Muscle layer of colon (tissue), 2 donors: Measurements from ENCODE around the gene CDK8.
A peak's percentile ranks its signal among the peaks of the same experiment; 100 is the strongest.

Experiments used
- H3K27ac ChIP-seq: one replicate; pipeline ENCODE4 v1.7.0; 2013; ENCODE audit warnings: low read depth, mild to moderate bottlenecking, low read length, moderate library complexity
- H3K27me3 ChIP-seq, 2 donors: one replicate each; pipeline ENCODE4 v1.7.0; 2013; ENCODE audit warnings: low read length in 2 of 2, mild to moderate bottlenecking in 2 of 2; ENCODE audit not compliant: insufficient read depth in 2 of 2, control insufficient read depth in 1 of 2
- H3K36me3 ChIP-seq: one replicate; pipeline ENCODE4 v1.7.0; 2013; ENCODE audit warnings: mild to moderate bottlenecking, low read length; ENCODE audit not compliant: insufficient read depth
- H3K4me1 ChIP-seq: one replicate; pipeline ENCODE4 v1.7.0; 2013; ENCODE audit warnings: mild to moderate bottlenecking, low read length; ENCODE audit not compliant: insufficient read depth
- H3K4me3 ChIP-seq, 2 donors: one replicate each; pipeline ENCODE4 v1.7.0; 2013; ENCODE audit warnings: low read length in 2 of 2, low read depth in 1 of 2, mild to moderate bottlenecking in 1 of 2, moderate library complexity in 1 of 2
- H3K9ac ChIP-seq: one replicate; pipeline ENCODE4 v1.7.0; 2013; ENCODE audit warnings: low read length
- H3K9me3 ChIP-seq: one replicate; pipeline ENCODE4 v1.7.0; 2013; ENCODE audit warnings: mild to moderate bottlenecking, low read length
- donor health status: abdominal sarcoma.
- donor health status: Adenocarcinoma of cecum.

CDK8 gene

DNA sequence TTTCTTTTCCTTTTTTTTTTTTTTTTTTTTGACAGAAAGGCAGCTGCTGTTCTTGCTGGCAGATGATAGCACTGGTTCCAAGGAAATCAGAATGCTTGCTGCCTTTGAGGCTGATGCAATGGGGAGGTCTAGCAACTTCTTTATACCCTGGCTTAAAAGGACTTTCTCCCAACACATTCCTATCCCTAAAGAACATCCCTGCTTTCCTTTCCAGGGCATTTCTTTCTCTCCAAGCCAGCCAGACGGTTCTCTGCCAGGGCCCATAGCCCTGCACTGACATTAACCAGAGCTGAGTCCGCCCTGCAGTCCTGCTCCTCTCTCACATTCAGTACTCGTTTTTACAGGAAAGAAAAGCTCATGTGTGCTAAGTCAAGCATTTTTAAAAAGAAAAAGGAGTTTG, 169.7 kb downstream of the CDK8 start:
- no peaks in the 10 kb centered on the region for H3K9me3 ChIP-seq
- peak overlapping the region; percentile 85 for H3K27ac ChIP-seq
- no peaks in the 10 kb centered on the region for H3K27me3 ChIP-seq
- peak overlapping the region in 1 of 2 donors; percentile 3 for H3K4me3 ChIP-seq
- H3K36me3 ChIP-seq, result no peaks in the 10 kb centered on the region
- peak overlapping the region; percentile 37 for H3K9ac ChIP-seq
- H3K4me1 ChIP-seq, result peaks cover 62% of the 10 kb centered on the region

- Histone ChIP-seq H3K9me3 (no peaks in the 10 kb centered on the region), H3K4me1 (peaks cover 62% of the 10 kb centered on the region), H3K36me3 (no peaks in the 10 kb centered on the region), H3K27ac (peak overlapping the region; percentile 85), H3K4me3 (peak overlapping the region; percentile 3 to 4), H3K27me3 (no peaks in the 10 kb centered on the region), H3K9ac (peak overlapping the region; percentile 24)
Observed at GRCh38 chr13:26424181-26424580, 170.3 kb downstream of the CDK8 start.

- peaks cover 58% of the 10 kb centered on the region for H3K4me1 ChIP-seq
- H3K9me3 ChIP-seq, result no peaks in the 10 kb centered on the region
- H3K9ac ChIP-seq, result peak overlapping the region; percentile 21
- H3K27ac ChIP-seq, result peak overlapping the region; percentile 85
- H3K4me3 ChIP-seq, result peak overlapping the region in 1 of 2 donors; percentile 29
- no peaks in the 10 kb centered on the region for H3K27me3 ChIP-seq
- no peaks in the 10 kb centered on the region for H3K36me3 ChIP-seq
Observed at GRCh38 chr13:26425443-26426358, 171.8 kb downstream of the CDK8 start.

GRCh38 chr13:26433776-26434175, 179.8 kb downstream of the CDK8 start:
- Histone ChIP-seq H3K27me3 (no peaks in the 10 kb centered on the region), H3K4me3 (no peak overlapping the region), H3K9ac (no peak overlapping the region), H3K9me3 (peaks cover 12% of the 10 kb centered on the region), H3K4me1 (peaks cover 19% of the 10 kb centered on the region), H3K27ac (peak overlapping the region; percentile 59), H3K36me3 (no peaks in the 10 kb centered on the region)

GRCh38 chr13:26435171-26435570, 181.2 kb downstream of the CDK8 start:
- peaks cover 19% of the 10 kb centered on the region for H3K4me1 ChIP-seq
- H3K27me3 ChIP-seq, result no peaks in the 10 kb centered on the region
- peak overlapping the region; percentile 12 for H3K27ac ChIP-seq
- H3K4me3 ChIP-seq, result peak overlapping the region in 1 of 2 donors; percentile 17
- no peaks in the 10 kb centered on the region for H3K36me3 ChIP-seq
- H3K9ac ChIP-seq, result no peak overlapping the region
- H3K9me3 ChIP-seq, result peaks cover 12% of the 10 kb centered on the region

- Histone ChIP-seq H3K9ac (no peak overlapping the region), H3K27ac (no peak overlapping the region), H3K4me1 (peaks cover 19% of the 10 kb centered on the region), H3K4me3 (peak overlapping the region in 1 of 2 donors; percentile 17), H3K27me3 (no peaks in the 10 kb centered on the region), H3K36me3 (no peaks in the 10 kb centered on the region), H3K9me3 (peaks cover 12% of the 10 kb centered on the region)
Observed at GRCh38 chr13:26435646-26436045, 181.7 kb downstream of the CDK8 start.

DNA sequence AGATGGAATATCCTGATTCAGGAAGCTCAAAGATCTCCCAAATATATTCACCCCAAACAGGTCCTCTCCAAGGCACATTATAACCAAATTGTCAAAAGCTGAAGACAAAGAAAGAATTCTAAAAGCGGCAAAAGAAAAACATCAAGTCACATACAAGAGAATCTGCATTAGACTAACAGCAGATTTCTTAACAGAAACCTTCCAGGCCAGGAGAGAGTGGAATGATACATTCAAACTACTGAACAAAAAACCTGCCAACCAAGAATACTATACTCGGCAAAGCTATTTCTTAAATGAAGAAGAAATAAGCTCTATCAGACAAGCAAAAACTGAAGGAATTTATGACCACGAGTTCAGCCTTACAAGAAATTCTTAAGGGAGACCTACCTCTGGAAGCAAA, 183.0 kb downstream of the CDK8 start:
- H3K9ac ChIP-seq, result no peak overlapping the region
- H3K4me1 ChIP-seq, result peaks cover 10% of the 10 kb centered on the region
- peaks cover 12% of the 10 kb centered on the region for H3K9me3 ChIP-seq
- no peaks in the 10 kb centered on the region for H3K27me3 ChIP-seq
- no peak overlapping the region for H3K4me3 ChIP-seq
- H3K27ac ChIP-seq, result no peak overlapping the region
- no peaks in the 10 kb centered on the region for H3K36me3 ChIP-seq

DNA sequence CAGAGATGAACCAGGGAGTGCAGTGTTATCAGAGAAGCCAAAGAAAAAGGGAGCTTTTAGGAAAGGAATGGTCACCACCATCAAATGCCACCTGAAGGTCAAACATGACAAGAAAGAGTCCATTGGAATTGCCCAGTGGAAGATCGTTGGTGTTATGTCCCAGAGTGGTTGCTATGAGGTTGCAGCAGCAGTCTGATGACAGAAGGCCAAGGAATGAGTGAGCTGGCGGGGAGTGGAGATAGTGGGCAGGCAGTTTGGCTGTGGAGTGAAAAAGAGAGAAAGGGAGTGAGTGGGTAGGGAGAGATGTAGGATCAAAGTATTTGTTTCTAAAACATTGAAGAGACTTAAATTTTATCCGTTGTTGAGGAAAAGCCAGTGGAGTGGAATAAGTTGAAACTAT, 186.2 kb downstream of the CDK8 start:
- H3K4me1 ChIP-seq, result peaks cover 22% of the 10 kb centered on the region
- peaks cover 12% of the 10 kb centered on the region for H3K9me3 ChIP-seq
- H3K27me3 ChIP-seq, result no peaks in the 10 kb centered on the region
- no peaks in the 10 kb centered on the region for H3K36me3 ChIP-seq
- no peak overlapping the region for H3K27ac ChIP-seq
- H3K4me3 ChIP-seq, result no peak overlapping the region
- H3K9ac ChIP-seq, result no peak overlapping the region

DNA sequence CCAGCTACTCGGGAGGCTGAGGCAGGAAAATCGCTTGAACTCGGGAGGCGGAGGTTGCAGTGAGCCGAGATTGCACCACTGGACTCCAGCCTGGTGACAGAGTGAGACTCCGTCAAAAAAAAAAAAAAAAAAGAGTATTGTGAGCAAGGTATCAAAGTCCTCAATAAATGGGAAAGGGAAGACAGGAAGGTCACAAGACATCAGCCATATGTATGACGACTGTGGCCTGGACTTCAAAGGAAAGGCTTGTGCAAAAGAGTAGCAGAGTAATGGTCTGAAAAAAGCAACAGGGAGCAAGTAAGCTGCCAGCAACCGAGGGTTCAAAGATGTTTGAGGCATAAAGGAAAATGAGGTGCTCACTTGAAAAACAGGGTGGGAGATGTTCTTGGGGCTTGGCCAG, 187.5 kb downstream of the CDK8 start:
- H3K9me3 ChIP-seq, result peaks cover 8% of the 10 kb centered on the region
- H3K4me1 ChIP-seq, result peaks cover 22% of the 10 kb centered on the region
- H3K27me3 ChIP-seq, result no peaks in the 10 kb centered on the region
- no peak overlapping the region for H3K4me3 ChIP-seq
- H3K36me3 ChIP-seq, result no peaks in the 10 kb centered on the region
- H3K9ac ChIP-seq, result no peak overlapping the region
- H3K27ac ChIP-seq, result no peak overlapping the region

DNA sequence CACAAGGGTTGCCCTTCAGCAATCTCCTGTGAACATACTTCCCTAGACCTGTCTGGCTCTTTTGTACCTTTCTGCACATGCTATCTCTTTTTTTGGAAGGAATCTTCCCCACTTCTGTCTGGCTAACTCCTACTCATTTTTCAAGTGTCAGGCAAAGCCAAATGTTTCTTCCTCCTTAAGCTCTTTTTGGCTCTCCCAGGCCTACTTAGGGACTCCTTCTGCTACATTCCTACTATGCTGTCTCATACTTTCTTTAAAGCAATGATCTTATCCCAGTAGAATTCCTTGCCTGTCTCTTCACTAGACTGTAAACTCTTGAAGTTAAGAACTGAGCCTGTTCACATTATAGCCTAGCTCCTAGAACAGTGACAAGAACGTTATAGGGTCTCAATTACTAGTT, 188.6 kb downstream of the CDK8 start:
- Histone ChIP-seq H3K4me1 (peaks cover 22% of the 10 kb centered on the region), H3K27ac (peak overlapping the region; percentile 81), H3K36me3 (no peaks in the 10 kb centered on the region), H3K4me3 (no peak overlapping the region), H3K9me3 (no peaks in the 10 kb centered on the region), H3K27me3 (no peaks in the 10 kb centered on the region), H3K9ac (no peak overlapping the region)

DNA sequence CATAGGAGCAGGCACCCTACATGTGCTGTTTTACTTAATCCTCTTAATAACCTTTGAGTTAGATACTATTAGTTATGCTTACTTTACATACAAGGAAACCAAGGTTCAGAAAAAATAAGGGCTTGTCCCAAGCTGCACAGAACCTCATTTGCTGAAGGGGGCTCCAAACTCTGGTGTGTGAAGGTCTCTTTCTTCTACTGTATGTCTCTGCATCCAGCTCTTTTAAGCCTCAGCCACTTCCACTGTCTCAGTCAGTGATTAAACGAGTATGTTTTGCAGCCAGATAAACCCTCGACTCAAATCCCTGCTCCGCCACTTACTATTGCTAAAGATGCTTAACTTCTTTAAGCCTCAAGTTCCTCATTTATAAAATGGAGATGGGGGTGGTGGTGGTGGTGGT, 191.2 kb downstream of the CDK8 start:
- H3K9ac ChIP-seq, result no peak overlapping the region
- H3K4me1 ChIP-seq, result peaks cover 22% of the 10 kb centered on the region
- H3K9me3 ChIP-seq, result no peaks in the 10 kb centered on the region
- H3K4me3 ChIP-seq, result no peak overlapping the region
- H3K27ac ChIP-seq, result no peak overlapping the region
- H3K27me3 ChIP-seq, result no peaks in the 10 kb centered on the region
- H3K36me3 ChIP-seq, result no peaks in the 10 kb centered on the region

GRCh38 chr13:26446751-26447150, 192.8 kb downstream of the CDK8 start:
- Histone ChIP-seq H3K4me1 (peaks cover 20% of the 10 kb centered on the region), H3K36me3 (no peaks in the 10 kb centered on the region)

More at GRCh38 chr13:26446751-26447150, 192.8 kb downstream of the CDK8 start:
- Histone ChIP-seq H3K9me3 (no peaks in the 10 kb centered on the region), H3K4me3 (no peak overlapping the region), H3K27me3 (no peaks in the 10 kb centered on the region), H3K27ac (no peak overlapping the region), H3K9ac (no peak overlapping the region)
